GM12874 (cell line): ENCODE data around the gene ABLIM1.

Source experiments
- CTCF ChIP-seq: IDR thresholded peaks from 2 replicates; pipeline ENCODE4 v1.5.1; 2011; ENCODE audit warnings: low read depth, mild to moderate bottlenecking, control low read depth, low read length, moderate library complexity; ENCODE audit not compliant: insufficient read depth

ABLIM1 gene

GRCh38 chr10:114534571-114534981 lies 123.5 kb downstream of the ABLIM1 start:
- no peak for TF ChIP-seq CTCF

- no peak for TF ChIP-seq CTCF
Observed at GRCh38 chr10:114532226-114532625, 125.8 kb downstream of the ABLIM1 start.

- TF ChIP-seq CTCF: no peak
Observed at GRCh38 chr10:114526504-114527238, 131.4 kb downstream of the ABLIM1 start.

- no peak for TF ChIP-seq CTCF
Observed at GRCh38 chr10:114526126-114526503, 132.0 kb downstream of the ABLIM1 start.

GRCh38 chr10:114525368-114525949 lies 132.6 kb downstream of the ABLIM1 start:
- no peak for TF ChIP-seq CTCF

- TF ChIP-seq CTCF: no peak
Observed at GRCh38 chr10:114523876-114524275, 134.2 kb downstream of the ABLIM1 start.

- TF ChIP-seq CTCF: no peak
Observed at GRCh38 chr10:114521255-114521654, 136.8 kb downstream of the ABLIM1 start.
